ENCODE results near the gene GNAO1.

Gene GNAO1

DNA sequence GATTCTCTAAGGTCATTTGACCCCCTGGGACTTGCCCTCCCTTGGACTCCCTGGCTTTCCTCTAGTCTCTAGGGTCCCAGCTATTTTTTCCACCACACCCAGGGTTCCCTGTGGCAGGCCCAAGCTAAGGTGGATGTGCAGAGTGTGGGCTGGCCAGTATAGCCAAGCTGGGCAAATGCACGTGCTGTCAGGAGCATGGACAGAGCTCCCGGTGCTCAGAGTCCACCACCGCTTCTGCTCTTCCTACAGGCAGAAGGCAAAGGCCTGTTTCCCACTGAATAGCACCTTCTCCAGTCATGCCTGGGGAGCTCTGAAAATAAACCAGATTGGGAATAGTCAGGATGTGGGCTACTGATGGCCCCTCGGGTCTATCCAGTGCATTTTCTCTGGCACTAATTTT, 53.3 kb downstream of the GNAO1 start:
- DNase-seq, result no peak

- no peak for DNase-seq
Measured at GRCh38 chr16:56245197-56245596, 53.9 kb downstream of the GNAO1 start.

DNA sequence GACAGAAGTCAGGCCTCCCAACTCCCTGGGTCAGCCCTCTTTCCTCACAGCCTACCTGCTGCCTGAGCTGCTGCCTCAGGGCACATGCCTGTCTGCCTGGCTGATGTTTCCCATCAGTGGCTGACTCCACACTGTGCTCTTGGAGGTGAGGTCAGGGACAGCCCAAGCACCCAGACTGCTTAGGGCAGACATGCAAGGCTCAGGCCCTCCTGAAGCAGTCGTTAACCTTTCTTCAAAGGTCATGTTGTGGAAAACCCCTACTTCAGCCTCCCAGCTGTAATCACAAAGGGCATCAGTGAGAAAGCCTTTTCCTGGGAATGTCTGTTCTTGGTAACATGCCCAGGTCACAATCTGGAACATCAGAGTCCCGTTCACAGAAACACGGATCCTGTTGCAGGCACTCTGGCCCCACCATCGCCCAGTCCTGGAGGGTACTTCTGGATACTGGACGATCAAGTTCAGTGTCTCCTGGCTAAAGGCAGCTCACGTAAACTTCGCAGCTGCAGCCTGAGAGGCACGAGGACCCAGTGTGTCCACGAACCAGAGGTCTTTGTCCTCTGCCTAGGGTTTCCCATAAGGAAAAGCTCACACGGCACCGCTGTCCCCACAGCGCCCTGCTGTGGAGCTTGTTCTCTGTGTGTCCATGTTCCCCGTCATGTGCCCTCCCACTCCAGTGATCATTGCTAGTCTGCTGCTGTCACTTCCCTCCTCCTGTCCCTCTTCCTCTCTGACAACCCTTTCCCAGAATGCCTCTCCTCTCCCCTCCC, 54.9 kb downstream of the GNAO1 start:
- DNase-seq, result no peak

DNA sequence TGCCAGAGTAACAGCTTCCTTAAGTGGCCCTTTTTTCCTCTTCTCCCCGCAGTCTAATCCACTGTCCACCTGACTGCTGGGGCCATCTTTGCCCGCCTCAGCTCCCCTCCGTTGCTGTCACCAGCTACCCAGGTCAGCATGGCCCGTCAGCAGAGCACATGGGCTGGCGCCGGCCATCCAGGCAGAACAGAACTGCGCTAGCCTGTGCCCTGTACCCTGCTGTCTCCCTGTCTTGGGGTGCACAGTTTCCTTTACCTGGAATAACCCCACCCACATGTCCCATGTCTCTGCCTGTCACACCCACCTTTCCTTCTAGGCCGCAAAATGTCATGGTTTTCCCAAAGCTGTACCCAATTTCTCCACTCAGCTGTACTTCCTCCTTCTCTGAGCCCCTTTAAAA, 55.7 kb downstream of the GNAO1 start:
- no peak for DNase-seq

DNA sequence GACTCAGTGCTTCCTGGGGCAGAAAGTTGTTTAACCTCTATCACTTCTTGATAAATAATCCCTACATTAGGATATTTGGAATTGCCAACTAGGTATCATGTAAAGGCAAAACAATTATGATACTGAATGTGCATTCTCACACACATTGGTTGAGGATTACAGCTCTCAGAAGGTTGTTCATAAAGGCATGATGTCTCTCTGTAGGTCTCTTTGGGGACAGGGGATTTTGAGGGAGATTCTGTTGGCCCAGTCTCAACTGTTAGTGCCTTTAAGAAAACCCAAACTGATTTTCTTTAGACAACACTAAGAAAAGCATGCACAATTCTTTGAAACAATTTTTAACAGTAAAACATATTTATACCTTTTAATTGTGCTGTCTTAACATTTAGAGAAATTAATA, 56.5 kb downstream of the GNAO1 start:
- DNase-seq, result no peak

DNA sequence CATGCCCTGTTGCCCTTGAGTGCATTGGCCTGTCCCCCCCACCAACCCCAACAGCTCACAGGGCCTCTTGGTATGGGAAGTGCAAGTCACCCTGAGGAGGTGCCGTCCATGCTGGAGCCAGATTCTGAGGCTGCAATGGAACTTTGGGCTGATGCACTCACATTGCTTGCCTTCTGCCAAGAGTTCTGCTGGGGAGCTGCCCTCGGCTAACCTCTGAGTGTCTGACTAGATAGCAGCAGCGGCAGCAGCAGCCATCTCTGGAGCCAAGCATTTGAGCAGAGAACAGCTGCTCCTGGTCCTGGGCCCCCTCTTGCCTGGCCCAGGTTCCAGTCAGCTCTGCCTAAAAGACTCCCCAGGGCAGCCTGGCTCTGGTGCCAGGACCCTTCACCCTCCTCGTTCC, 61.5 kb downstream of the GNAO1 start:
- no peak for DNase-seq

GRCh38 chr16:56255904-56256303, 64.6 kb downstream of the GNAO1 start:
- DNase-seq, result no peak

GRCh38 chr16:56257239-56257638, 66.0 kb downstream of the GNAO1 start:
- DNase-seq, result peak; percentile 39

DNA sequence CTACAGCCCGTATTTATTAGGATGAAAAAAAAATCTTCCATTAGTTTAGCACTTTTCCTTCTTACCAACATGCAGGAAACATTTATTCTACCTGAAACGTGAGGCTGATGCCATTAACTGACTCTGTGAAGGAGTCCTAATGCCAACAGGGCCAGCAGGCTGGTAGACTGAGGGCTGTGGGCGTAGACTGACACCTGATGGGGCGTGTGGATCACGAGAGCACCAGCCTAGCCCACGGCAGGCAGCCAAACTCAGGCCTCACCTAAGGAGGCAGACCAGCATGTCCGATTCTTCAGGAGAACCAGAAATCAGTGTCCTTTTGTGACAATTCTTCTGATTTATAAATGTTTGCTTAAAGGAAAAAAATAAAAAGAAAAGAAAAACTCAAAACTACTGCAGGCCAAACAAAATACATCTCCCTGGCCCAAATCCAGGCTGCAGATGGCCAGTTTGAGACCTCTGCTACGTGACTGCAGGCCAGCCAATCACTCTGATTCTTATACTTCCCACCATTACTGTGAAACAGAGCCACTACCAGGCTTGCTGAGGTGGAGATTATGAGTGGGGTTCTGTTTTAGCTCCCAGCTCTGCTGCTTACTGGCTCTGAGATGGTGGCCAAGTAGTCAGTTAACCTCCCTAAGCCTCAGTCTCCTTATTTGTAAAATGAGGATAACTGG, 66.5 kb downstream of the GNAO1 start:
- DNase-seq, result no peak

DNA sequence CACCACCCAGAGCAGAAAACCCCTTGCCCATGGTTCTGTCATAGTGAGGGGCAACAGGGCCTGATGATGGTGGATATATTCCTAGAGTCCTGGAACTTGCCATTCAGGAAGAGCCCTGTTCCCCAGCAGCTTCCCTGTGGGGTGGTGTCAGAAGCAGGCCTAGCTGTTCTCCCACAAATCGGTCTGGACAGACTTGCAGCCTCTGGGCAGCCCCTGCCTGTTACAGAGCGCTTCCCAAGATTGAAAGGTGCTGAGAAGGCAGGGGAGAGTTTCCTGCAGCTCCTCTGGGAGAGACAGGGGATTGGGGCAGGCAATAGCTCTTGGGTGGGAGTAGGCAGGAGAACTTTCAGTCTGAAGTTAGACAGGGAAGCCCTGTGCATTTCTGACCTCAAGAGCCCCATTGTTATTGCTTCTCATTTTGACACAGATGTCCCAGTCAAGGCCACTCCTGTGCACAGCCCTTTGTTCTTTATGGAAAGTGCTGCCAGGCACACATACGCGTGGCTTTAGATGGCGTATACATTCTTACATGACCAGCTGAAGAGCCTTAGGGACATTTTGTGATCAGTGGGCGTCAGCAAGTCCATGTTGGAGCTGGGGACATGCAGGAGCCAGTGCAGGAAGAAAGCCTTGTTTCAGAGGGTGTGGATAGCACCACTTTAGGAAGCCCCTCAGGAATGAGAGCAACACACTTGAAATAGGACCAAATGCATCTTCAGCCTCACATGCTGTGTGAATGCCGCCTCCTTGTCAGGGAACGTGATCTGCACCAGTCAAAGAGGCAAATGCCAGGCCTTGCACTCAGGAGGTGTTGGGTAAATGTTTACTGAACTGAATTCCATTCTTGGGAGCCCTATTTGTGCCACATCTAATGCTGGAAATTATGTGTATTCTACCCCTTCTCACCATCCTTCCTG, 67.5 kb downstream of the GNAO1 start:
- DNase-seq, result no peak

- no peak for DNase-seq
Measured at GRCh38 chr16:56259425-56259779, 68.1 kb downstream of the GNAO1 start.

GRCh38 chr16:56260378-56261160, 69.3 kb downstream of the GNAO1 start:
- DNase-seq, result no peak

GRCh38 chr16:56261656-56262055, 70.4 kb downstream of the GNAO1 start:
- DNase-seq, result no peak

- DNase-seq, result no peak
Measured at GRCh38 chr16:56262148-56262547, 70.9 kb downstream of the GNAO1 start.

GRCh38 chr16:56262551-56263245, 71.4 kb downstream of the GNAO1 start:
- no peak for DNase-seq

GRCh38 chr16:56263711-56264608, 72.7 kb downstream of the GNAO1 start:
- no peak for DNase-seq

DNA sequence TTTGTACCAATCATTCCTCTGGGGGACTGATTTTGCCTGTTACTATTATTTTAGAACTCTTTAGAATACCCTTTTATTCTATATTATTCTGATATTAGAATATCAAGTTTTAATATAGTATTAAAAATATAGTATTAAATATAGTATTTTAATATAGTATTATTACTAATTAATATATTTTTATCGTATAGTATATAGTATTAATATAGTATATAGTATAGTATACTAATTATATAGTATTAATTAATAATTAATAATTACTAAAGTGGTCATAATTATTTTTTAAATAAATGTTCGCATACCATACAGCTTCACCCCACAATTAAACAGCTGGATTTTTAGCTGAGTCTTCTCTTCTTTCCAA, 73.3 kb downstream of the GNAO1 start:
- DNase-seq, result no peak

- DNase-seq, result no peak
Measured at GRCh38 chr16:56265184-56265583, 73.9 kb downstream of the GNAO1 start.

GRCh38 chr16:56265746-56266145, 74.5 kb downstream of the GNAO1 start:
- DNase-seq, result no peak

GRCh38 chr16:56266641-56267607, 75.6 kb downstream of the GNAO1 start:
- no peak for DNase-seq
